Stimulated activated CD8-positive, alpha-beta memory T cell treated with anti-CD3 and anti-CD28 coated beads, Interleukin-4, amount 100 ng/mL, for 48 hours (primary cell): Measurements from ENCODE around the gene POM121L2.
"Not testable (repeated sequence)": the region's sequence is repeated elsewhere in the genome, so short reads cannot be mapped to it uniquely, and the experiment has no call there.

Source experiments
- DNase-seq: peaks from one replicate; pipeline ENCODE4 v3.0.0-alpha.2; 2020

POM121L2 gene

DNA sequence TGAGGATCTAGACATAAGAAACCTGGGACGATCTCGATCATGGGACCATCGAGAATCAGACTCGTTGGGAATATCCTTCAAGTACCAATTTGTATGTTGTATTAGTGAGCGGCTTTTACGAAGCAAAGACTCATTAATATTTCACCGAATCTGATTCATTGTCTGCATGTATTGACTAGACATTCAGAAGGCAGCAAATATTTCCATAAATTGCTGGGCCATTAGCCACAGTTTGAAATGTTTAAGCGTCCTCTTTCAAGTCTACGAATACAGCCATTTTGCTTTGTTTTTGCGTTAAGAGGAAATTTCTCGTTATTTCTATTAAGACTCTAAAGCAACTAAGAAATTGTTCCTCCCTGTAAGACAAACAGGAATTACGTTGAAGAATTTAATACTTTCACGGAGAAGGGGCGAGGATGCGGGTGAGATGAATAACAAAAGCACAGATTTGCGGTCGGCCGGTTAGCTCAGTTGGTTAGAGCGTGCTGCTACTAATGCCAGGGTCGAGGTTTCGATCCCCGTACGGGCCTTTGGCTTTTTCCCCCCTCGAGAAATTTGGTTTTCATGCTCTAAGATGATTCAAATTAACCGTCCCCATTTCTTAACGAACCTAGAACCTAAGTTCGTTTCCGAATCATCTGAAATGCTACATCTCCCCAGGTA lies 18.5 kb downstream of the POM121L2 start:
- no peak for DNase-seq

GRCh38 chr6:27290850-27291208 lies 21.2 kb downstream of the POM121L2 start:
- no peak for DNase-seq

DNA sequence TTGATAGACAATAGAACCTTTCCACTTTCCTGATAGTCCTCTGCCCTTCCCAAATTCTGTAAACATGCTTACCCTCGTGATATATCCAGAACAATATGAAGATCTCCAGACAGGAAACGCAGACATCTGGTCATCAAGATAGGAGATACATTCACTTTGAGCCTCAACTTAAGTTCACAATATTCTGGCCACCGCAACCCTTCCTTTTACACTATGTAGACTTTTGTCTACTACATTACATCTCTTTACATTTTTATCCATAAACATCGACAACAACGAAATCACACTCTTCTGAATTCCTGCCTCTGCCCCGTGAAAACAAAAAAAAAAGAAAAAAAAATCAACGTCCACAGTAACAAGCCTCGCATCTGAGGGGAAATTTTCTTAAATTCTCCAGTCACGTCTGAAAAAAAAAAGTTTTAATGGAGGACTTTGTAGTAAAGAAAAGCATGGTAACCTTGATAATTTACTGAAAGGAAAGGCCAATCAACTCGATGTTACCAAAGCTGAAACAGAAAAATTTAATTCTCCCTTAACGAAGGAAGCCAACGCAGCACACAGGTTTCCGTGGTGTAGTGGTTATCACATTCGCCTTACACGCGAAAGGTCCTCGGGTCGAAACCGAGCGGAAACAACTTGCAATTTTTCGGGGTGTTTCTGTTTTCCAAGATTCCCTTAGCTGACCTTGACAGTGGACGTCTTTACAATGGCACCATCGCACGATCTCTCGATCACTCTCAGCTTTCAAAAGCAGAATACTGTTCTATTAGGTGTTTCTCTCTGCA lies 21.8 kb downstream of the POM121L2 start:
- DNase-seq, result no peak

- no peak for DNase-seq
Observed at GRCh38 chr6:27288136-27289044, 23.7 kb downstream of the POM121L2 start.

DNA sequence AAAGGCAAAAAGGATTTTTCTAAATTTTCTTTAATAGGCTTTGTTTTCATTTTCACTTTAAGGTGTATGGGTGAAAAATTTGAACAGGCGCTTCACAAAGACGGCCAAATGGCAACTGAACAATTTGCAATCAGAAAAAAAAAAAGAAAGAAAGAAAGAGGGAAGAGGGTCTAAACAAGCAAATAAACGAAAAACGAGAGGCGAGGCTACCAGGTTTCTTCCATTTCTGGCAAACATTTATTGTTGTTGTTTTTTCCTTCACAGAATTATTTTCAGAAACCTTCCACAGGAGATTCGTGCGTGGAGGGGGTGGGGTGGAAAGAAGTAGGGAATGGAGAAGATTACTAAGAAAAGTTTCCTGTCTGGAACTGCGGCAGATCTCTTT lies 24.3 kb downstream of the POM121L2 start:
- DNase-seq, result no peak

- DNase-seq, result no peak
Observed at GRCh38 chr6:27286141-27286540, 25.9 kb downstream of the POM121L2 start.

GRCh38 chr6:27283279-27283678 lies 28.8 kb downstream of the POM121L2 start:
- no peak for DNase-seq

- DNase-seq, result no peak
Observed at GRCh38 chr6:27281569-27281968, 30.5 kb downstream of the POM121L2 start.

- no peak for DNase-seq
Observed at GRCh38 chr6:27281105-27281539, 31.0 kb downstream of the POM121L2 start.

DNA sequence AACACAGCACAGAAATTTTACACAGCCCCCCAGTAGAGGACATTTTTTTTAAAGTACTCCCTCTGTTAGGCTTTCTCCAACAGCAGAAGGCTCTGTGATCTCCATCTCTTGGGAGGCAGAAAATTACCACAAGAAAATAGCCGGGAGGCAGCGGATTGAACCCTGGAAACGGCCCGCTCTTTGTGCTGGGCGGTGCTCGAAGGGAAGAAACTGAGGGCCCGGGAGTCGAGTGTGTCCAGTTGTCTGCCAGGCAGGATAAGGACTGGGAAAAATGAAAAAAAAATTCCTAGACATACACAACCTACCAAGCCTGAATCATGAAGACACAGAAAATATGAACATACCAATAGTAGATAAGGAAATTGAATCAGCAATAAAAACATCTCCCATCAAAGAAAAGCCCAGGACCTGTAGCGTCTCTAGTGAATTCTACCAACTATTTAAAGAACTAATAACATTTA lies 31.5 kb downstream of the POM121L2 start:
- DNase-seq, result no peak

- DNase-seq, result peak; percentile 60
Observed at GRCh38 chr6:27280064-27280539, 32.0 kb downstream of the POM121L2 start.

DNA sequence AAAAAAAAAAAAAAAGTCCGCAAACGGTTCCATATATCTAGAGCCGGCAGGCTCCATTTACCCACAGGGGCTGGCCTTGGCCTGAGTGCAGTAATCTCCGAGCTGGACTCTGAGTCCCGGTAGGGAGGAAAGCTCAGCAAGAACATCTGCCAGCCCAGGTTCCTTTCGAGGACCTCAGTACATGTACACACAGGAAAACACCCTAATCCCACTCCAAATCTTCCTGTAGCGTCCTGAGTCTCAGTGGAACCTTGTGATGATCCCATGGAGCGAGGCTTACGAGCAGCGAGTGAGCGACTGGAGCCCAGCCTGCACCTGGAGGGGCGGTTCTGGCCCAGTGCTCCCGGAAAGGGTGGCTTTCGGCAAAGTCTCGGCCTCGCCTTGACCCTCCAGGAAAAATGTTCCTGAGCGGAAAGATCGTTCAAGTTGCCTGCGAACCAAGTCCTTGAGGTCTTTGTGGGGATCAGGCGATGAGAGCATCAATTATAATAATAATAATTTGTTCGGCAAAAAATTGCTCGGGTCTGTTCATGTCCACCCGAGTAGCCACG lies 32.5 kb downstream of the POM121L2 start:
- DNase-seq, result no peak

DNA sequence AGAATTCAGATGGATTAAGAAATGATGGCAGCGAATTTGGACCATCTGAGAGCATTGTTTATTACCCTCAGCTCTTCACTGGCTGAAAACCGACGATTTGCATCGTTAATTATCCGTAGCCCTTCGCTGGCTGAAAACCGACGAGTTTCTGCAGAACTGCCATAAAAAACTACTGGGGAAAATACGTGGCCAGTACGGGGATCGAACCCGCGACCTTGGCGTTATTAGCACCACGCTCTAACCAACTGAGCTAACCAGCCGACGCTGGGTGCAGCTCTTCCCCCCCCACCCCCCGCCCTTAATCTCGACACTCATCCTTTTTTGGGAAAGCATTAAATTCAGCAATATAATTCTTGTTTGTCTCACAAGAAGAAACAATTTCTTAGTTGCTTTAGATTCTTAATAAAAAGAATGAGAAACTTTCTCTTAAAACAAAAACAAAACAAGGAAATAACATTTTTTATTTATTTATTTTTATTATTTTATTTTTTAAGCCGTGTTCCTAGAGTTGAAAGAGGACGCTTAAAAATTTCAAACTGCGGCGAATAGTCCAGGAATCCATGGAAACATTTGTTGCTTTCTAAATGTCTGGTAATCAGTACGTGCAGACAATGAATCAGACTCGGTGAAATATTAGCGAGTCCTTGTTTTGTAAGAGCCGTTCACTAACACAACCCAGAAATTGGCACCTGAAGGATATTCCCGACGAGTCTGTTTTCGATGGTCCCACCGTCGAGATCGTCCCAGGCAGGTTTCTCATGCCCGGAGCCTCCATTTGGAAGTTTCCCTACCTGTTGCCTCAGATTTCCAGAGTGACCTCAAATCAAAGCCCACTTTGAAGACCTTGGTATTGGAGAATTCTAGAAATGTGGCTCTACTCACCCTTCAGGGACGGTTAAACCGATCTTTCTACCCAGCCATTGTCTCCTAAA lies 36.8 kb downstream of the POM121L2 start:
- DNase-seq, result peak; percentile 50

GRCh38 chr6:27273783-27274182 lies 38.3 kb downstream of the POM121L2 start:
- DNase-seq, result no peak

GRCh38 chr6:27268803-27269202 lies 43.3 kb downstream of the POM121L2 start:
- DNase-seq, result no peak

DNA sequence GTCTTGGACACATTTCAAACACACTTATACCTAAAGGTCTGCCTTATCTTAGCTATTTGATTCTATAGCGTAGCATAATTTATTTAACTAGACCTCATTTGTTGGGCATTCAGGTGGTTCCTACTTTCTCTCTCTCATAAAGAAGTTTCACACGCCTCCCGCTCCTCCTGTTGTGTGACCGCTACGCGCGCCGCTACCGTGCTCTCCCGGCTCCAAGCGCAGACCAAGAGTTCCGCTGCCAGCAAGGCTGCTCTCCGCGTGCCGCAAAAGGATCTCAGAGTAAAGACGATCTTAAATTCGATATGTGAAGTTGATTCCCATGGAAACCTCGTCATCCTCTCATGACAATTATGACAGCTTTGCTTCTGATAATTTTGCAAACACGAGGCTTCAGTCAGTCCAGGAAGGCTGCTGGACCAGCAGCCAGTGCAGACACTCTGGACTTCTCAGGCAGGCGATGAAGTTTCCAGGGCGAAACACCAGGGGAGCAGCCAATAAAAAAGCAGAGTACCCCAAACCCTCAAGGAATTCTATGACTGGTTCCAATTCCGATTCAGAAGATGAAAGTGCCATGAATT lies 44.1 kb downstream of the POM121L2 start:
- no peak for DNase-seq

- DNase-seq, result not testable (repeated sequence)
Observed at GRCh38 chr6:27267003-27267402, 45.1 kb downstream of the POM121L2 start.

DNA sequence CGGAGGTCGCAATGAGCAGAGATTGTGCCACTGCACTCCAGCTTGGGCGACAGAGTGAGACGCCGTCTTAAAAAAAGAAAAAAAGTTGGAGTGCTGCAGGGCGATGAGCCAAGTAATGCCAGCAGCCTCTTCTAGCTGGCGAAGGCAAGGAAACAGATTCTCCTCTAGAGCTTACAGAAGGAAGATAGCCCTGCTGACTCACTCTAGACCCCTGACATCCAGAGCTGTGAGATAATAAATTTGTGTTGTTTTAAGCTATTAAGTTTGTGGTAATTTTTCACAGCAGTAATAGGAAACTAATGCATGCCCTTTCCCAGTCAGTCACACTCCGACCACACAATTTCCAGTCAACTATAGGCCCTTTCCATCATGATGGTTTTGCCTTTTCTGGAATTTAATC lies 48.2 kb downstream of the POM121L2 start:
- DNase-seq, result no peak

- DNase-seq, result no peak
Observed at GRCh38 chr6:27260836-27261375, 51.2 kb downstream of the POM121L2 start.

DNA sequence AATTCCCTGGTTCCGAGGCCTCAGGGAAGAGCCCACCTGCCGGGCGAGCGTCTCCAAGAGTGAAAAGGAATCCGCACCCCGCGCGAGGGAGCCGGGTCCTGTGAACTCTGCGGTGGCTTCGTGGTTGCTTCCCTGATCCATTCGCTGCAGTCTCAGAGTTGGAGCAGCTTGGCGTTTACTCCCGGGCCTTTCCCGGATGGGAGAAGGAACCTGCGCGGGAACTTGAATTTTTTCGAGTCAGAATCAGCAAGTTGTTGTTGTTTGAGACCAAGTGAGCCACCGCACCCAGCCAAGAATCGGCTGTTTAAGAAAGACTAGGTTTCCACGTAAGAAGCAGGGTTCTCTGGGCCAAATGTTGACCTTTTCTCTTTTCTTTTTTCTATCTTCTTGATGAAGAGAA lies 51.7 kb downstream of the POM121L2 start:
- no peak for DNase-seq
